ENCODE measurements around the gene CAAP1.
"Not testable (repeated sequence)": the region's sequence is repeated elsewhere in the genome, so short reads cannot be mapped to it uniquely, and the experiment has no call there.

The CAAP1 gene

GRCh38 chr9:26892251-26893029 is at the start of gene CAAP1:
Gene CAAP1 (minus strand): TSS chr9:26892802. CDS start chr9:26892715, 87 bp downstream.
- peak; percentile 76 to 83 for DNase-seq (ENCODE audit: low read depth in 2 of 2)

GRCh38 chr9:26940779-26941178 is 48.2 kb upstream of the CAAP1 start:
- DNase-seq (ENCODE audit: low read depth in 2 of 2) = no peak

GRCh38 chr9:26939955-26940711 is 47.5 kb upstream of the CAAP1 start:
- DNase-seq (ENCODE audit: low read depth in 2 of 2) = no peak

- DNase-seq (ENCODE audit: low read depth in 2 of 2) = no peak
These were observed 45.3 kb upstream of the CAAP1 start for GRCh38 chr9:26937816-26938371.

DNA sequence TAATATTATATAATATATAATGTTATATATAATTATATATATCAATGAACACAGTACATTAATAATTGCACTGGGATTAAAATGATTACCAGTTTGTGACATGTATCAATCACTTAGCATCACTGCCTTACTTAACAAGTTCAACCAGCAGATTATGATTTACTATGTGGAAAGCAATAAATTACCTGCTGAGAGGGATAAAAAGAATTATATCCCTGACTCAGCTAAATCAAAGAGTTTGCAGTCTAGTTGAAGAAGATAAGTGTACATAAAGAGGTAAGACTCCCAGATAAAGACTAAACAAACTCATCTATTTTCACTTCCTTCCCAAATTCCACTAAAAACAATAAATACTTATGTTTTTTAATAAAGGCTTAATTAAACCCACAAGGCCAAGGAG is 43.2 kb upstream of the CAAP1 start:
- DNase-seq (ENCODE audit: low read depth in 2 of 2) = no peak

DNA sequence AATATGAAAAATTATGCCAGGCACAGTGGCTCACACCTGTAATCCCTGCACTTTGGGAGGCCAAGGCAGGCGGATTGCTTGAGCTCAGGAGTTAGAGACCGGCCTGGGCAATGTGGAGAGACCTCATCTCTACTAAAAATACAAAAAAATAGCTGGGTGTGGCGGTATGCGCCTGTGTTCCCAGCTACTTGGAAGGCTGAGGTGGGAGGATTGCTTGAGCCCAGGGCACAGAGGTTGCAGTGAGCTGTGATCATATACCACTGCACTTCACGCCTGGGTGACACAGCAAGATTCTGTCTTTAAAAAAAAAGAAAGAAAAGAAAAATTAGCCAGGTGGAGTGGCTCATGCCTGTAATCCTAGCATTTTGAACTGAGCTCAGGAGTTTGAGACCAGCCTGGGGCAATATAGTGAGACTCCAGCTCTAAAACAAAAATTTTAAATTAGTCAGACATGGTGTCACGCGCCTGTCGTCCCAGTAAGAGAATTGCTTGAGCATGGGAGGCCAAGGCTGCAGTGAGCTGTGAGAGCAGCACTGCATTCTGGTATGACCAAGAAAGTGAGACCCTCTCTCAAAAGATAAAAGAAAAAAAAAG is 36.4 kb upstream of the CAAP1 start:
- DNase-seq (ENCODE audit: low read depth in 2 of 2) = no peak

DNA sequence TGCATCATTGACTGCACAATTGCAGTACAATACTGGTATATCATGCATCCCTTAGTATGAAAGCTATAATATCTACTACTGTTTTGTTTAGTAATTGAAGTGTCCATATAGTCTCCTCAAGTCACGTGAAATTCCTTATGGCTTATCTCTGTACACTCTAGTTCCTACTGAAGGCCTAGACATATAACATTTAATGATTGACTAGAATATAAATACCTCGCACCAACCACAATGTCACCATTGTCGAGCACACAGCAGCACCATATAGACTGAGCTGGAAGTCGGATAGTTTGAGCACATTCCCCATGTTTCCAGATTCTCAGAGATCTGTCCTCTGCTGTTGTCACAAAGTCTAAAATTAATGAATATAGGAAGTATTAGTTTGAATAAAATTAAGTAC is 33.0 kb upstream of the CAAP1 start:
- DNase-seq (ENCODE audit: low read depth in 2 of 2) = no peak

GRCh38 chr9:26919698-26920097 is 27.1 kb upstream of the CAAP1 start:
- DNase-seq (ENCODE audit: low read depth in 2 of 2) = no peak

GRCh38 chr9:26913138-26913668 is 20.6 kb upstream of the CAAP1 start:
- no peak for DNase-seq (ENCODE audit: low read depth in 2 of 2)

GRCh38 chr9:26904671-26905070 is 12.1 kb upstream of the CAAP1 start:
- no peak for DNase-seq (ENCODE audit: low read depth in 2 of 2)

GRCh38 chr9:26904070-26904469 is 11.5 kb upstream of the CAAP1 start:
- DNase-seq (ENCODE audit: low read depth in 2 of 2) = no peak

- no peak for DNase-seq (ENCODE audit: low read depth in 2 of 2)
These were observed 551 bp upstream of the CAAP1 start for GRCh38 chr9:26893030-26893676.

GRCh38 chr9:26891726-26892125 is 876 bp downstream of the CAAP1 start:
- DNase-seq (ENCODE audit: low read depth in 2 of 2) = no peak

DNA sequence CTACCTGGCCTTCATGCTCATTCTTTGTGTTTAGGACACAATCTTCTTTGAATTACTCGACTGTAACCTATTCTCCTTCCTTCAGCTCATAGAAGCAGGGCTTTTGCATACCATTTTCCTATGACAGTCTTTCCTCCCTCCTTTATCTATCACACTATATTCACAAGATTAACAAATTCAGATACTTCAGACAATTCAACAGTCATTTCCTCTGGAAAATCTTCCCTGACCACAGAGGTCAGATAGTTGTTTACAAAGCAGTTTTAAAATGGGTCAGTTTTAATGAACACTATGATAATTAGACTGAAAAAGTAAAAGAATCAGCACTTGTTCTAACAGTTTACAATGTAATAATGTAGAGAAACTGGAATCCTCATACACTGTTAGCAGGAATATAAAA is 4.3 kb downstream of the CAAP1 start:
- no peak for DNase-seq (ENCODE audit: low read depth in 2 of 2)

DNA sequence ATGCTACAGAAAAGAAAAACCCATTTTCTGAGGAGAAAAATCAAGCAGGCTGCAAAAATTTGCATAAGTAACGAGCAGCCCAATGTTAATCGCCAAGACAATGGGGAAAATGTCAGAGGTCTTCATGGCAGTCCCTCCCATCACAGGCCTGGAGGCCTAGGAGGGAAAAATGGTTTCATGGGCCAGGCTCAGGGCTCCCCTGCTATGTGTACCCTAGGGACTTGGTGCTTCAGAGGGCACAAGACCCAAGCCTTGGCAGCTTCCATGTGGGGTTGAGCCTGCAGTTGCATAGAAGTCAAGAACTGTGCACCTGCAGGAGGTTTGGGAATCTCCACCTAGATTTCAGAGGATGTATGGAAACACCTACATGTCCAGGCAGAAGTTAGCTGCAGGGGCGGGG is 10.4 kb downstream of the CAAP1 start:
- no peak for DNase-seq (ENCODE audit: low read depth in 2 of 2)

- DNase-seq (ENCODE audit: low read depth in 2 of 2) = no peak
These were observed 12.3 kb downstream of the CAAP1 start for GRCh38 chr9:26880262-26880661.

DNA sequence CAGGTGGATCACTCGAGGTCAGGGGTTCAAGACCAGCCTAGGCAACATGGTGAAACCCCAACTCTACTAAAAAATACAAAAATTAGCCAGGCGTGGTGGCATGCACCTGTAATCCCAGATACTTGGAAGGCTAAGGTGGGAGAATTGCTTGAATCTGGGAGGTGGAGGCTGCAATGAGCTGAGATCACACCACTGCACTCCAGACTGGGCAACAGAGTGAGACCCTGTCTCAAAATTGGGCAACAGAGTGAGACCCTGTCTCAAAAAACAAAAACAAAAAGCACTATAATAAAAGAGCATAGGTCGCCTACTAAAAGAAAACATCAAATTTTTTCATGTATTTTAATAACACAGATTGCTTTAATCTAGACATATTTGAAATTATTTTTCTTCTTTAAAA is 17.4 kb downstream of the CAAP1 start:
- DNase-seq (ENCODE audit: low read depth in 2 of 2) = not testable (repeated sequence)

DNA sequence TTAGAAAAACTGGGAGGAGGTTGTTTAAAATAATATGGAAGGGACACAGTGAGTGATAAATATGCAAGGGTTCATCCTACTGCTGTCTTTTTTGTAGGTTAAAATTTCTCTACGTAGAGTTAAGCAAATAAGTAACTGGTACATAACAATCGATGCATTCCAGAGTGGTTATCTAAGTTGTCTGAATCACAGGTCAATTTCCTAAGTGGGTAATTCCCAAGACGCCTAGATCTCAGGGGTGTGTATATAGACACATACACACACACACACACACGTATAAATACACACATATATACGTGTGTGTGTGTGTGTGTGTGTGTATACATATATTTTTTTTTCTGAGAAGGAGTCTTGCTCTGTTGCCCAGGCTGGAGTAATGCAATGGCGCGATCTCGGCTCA is 22.3 kb downstream of the CAAP1 start:
- DNase-seq (ENCODE audit: low read depth in 2 of 2) = no peak

DNA sequence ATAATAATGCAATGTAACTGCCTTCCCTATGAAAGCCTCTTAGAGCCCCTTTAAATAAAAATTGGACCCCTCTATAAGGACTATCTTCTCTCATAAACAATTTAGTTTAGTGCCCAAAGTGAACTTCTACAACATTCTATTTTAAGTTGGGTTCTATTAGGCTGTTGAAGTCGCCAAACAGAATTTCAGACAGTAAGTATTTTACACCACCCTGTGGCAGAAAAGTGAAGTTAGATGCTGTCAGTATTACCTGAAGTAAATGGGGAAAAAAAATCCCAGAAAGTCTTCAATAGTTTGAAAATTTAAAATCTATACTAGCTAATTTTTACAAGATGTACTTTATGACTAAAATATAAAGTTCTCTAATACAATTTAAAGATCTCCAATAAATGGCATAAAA is 29.5 kb downstream of the CAAP1 start:
- DNase-seq (ENCODE audit: low read depth in 2 of 2) = no peak

DNA sequence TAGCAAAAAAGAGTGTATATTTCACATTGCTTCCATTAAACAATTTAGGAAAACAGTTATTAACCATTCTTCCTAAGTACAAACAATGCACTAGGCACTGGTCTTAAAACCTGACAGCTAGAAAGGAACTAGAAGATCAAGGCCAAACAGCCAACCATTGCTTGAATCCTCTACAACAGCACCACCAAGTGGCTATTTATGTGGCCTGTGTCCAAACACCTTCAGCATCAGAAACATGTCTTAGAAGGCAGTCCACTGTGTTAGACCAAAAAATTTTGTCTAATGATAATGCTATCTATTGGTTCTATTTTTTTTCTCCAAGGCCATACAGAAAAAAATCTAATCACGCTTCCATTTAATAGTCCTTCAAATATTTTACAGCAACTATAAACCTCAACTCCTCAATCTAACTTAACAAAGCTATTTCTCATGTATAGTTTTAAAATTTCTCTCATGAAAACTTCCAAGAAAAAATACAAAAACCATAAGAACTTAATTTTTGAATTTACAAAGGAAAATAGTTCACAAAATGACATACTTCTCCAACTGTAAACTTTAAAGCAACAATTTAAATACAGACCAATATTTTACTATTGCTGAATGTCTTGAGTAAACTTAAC is 36.1 kb downstream of the CAAP1 start:
- DNase-seq (ENCODE audit: low read depth in 2 of 2) = no peak

GRCh38 chr9:26850995-26851394 is 41.6 kb downstream of the CAAP1 start:
- DNase-seq (ENCODE audit: low read depth in 2 of 2) = no peak
